HCT116 (cell line): ENCODE data around the gene TIE1. TPM values are rescaled to one million over a fixed set of nuclear protein-coding genes. Genes with fewer than 3 reads are reported as not detected.
A peak's percentile ranks its signal among the peaks of the same experiment; 100 is the strongest.

Source experiments
- ATAC-seq: fragments of 200-7000 bp; cut with Tn5 transposase; 2 replicates; pipeline ENCODE4 v1.9.1; 2020; ENCODE audit warnings: mild to moderate bottlenecking, moderate library complexity
- Bru-seq: library from RNA; stranded (reverse); fragments of 400-500 nt; gene quantifications from one replicate; lab custom pipeline; 2021; lab: Mats Ljungman, UMichigan
- BruChase-seq, 2 experiments: library from RNA; stranded (reverse); fragments of 400-500 nt; gene quantifications; one replicate each; lab custom pipeline; 2021; lab: Mats Ljungman, UMichigan
- BruUV-seq: library from RNA; stranded (reverse); fragments of 400-500 nt; replicated peaks from 2 replicates; lab custom pipeline; 2021; lab: Mats Ljungman, UMichigan
- CTCF ChIA-PET: fragments of 300-600 bp; sonication (Branson Sonifier 250); formaldehyde crosslinking; loops from one replicate; lab custom pipeline; 2021; ENCODE audit warnings: antibody characterized with exemption; lab: Charles Lee
- POLR2A ChIA-PET: fragments of 300-600, 350-600 bp; sonication (Branson Sonifier 250); formaldehyde crosslinking; loops from one replicate; lab custom pipeline; 2021; ENCODE audit warnings: antibody characterized with exemption; lab: Charles Lee
- RAD21 ChIA-PET, 2 experiments: fragments of 300-600 bp; sonication (Branson Sonifier 250); formaldehyde crosslinking; loops; one replicate each; lab custom pipeline; 2023; ENCODE audit warnings: low total read pairs in 2 of 2; ENCODE audit not compliant: uncharacterized antibody in 2 of 2, unreplicated experiment in 2 of 2, low non-redundant PET in 1 of 2; lab: Charles Lee
- DNase-seq: peaks from one replicate; pipeline ENCODE4 v3.0.0-alpha.2; 2010; ENCODE audit warnings: low read depth, low spot score
- H2AFZ ChIP-seq: fragments of 200-600 bp; shearing (Covaris generic), sonication (generic); 2 replicates; pipeline ENCODE4 v1.6.1; 2017; ENCODE audit warnings: low read depth, mixed run types, mixed read lengths, antibody characterized with exemption, low read length; ENCODE audit not compliant: poor library complexity, severe bottlenecking
- H3K27ac ChIP-seq: 2 replicates; pipeline ENCODE4 v1.5.1; 2012; ENCODE audit warnings: low read depth, low read length
- H3K27me3 ChIP-seq: fragments of 200-600 bp; sonication (generic); 2 replicates; pipeline ENCODE4 v1.6.1; 2016; ENCODE audit warnings: mixed run types, low read length, mixed read lengths; ENCODE audit not compliant: insufficient read depth
- H3K36me3 ChIP-seq, 2 experiments: fragments of 200-500 bp in 1 of 2; fragments of 200-600 bp in 1 of 2; sonication (Bioruptor generic) in 1 of 2; sonication (generic) in 1 of 2; 2 replicates each; pipeline versions ENCODE4 v1.5.1 to v1.6.1; 2014 to 2016; ENCODE audit warnings: low read length in 2 of 2, inconsistent platforms in 1 of 2, mixed read lengths in 1 of 2, mixed run types in 1 of 2; ENCODE audit not compliant: insufficient read depth in 2 of 2, control insufficient read depth in 1 of 2
- H3K4me1 ChIP-seq, 2 experiments: fragments of 200-600 bp in 1 of 2; sonication (generic) in 1 of 2; 2 replicates each; pipeline versions ENCODE4 v1.5.1 to v1.6.1; 2012 to 2017; ENCODE audit warnings: low read length in 2 of 2, inconsistent platforms in 1 of 2, mild to moderate bottlenecking in 1 of 2, mixed read lengths in 1 of 2, mixed run types in 1 of 2, moderate library complexity in 1 of 2; ENCODE audit not compliant: insufficient read depth in 2 of 2, control insufficient read depth in 1 of 2
- H3K4me2 ChIP-seq: fragments of 200-600 bp; sonication (generic); 2 replicates; pipeline ENCODE4 v1.6.1; 2017; ENCODE audit warnings: mixed run types, low read length, mixed read lengths
- H3K4me3 ChIP-seq, 2 experiments: fragments of 200-600 bp in 1 of 2; sonication (generic) in 1 of 2; replicated peaks in 1 of 2; 2 replicates each; pipeline ENCODE4 v1.5.1; 2011 to 2016; ENCODE audit warnings: low read length in 2 of 2, control low read depth in 1 of 2, low read depth in 1 of 2, mild to moderate bottlenecking in 1 of 2, mixed read lengths in 1 of 2, mixed run types in 1 of 2
- H3K79me2 ChIP-seq: fragments of 200-600 bp; sonication (generic); 2 replicates; pipeline ENCODE4 v1.6.1; 2017; ENCODE audit warnings: mild to moderate bottlenecking, mixed run types, low read length, moderate library complexity, mixed read lengths; ENCODE audit not compliant: insufficient read depth
- H3K9ac ChIP-seq: fragments of 200-600 bp; sonication (generic); 2 replicates; pipeline ENCODE4 v1.6.1; 2016; ENCODE audit warnings: low read length, mixed read lengths
- H3K9me2 ChIP-seq: fragments of 200-600 bp; sonication (generic), shearing (Covaris generic); 2 replicates; pipeline ENCODE4 v1.6.1; 2017; ENCODE audit warnings: mixed run types, mild to moderate bottlenecking, moderate library complexity; ENCODE audit not compliant: insufficient read depth
- H3K9me3 ChIP-seq, 2 experiments: fragments of 200-500 bp in 1 of 2; fragments of 200-600 bp in 1 of 2; sonication (Bioruptor generic) in 1 of 2; sonication (generic) in 1 of 2; 2 replicates each; pipeline ENCODE4 v1.6.1; 2014 to 2017; ENCODE audit warnings: low read length in 2 of 2, mixed read lengths in 2 of 2, inconsistent platforms in 1 of 2, low read depth in 1 of 2, mild to moderate bottlenecking in 1 of 2, mixed run types in 1 of 2, moderate library complexity in 1 of 2; ENCODE audit not compliant: control insufficient read depth in 1 of 2, insufficient read depth in 1 of 2
- H4K20me1 ChIP-seq: fragments of 200-600 bp; sonication (generic), shearing (Covaris generic); 2 replicates; pipeline ENCODE4 v1.6.1; 2017; ENCODE audit warnings: mixed run types, mild to moderate bottlenecking, moderate library complexity; ENCODE audit not compliant: insufficient read depth
- ATF3 ChIP-seq: IDR thresholded peaks from 2 replicates; pipeline ENCODE4 v1.6.1; 2012
- CBX3 ChIP-seq: IDR thresholded peaks from 2 replicates; pipeline ENCODE4 v1.6.1; 2012; ENCODE audit warnings: low read depth
- CEBPB ChIP-seq: IDR thresholded peaks from 2 replicates; pipeline ENCODE4 v1.6.1; 2012; ENCODE audit warnings: low read depth
- EGR1 ChIP-seq: IDR thresholded peaks from 2 replicates; pipeline ENCODE4 v1.6.1; 2012; ENCODE audit warnings: low read depth
- ELF1 ChIP-seq: IDR thresholded peaks from 2 replicates; pipeline ENCODE4 v1.6.1; 2012; ENCODE audit warnings: low read depth, borderline replicate concordance
- EZH2 ChIP-seq: fragments of 200-600 bp; sonication (generic); IDR thresholded peaks from 2 replicates; pipeline ENCODE4 v1.6.1; 2017; ENCODE audit warnings: antibody characterized with exemption, mixed run types
- EZH2phosphoT487 ChIP-seq: fragments of 200-600 bp; IDR thresholded peaks from 2 replicates; pipeline ENCODE4 v1.6.1; 2018; ENCODE audit warnings: antibody characterized with exemption, borderline replicate concordance
- FOSL1 ChIP-seq: IDR thresholded peaks from 2 replicates; pipeline ENCODE4 v1.6.1; 2012; ENCODE audit warnings: low read depth
- JUND ChIP-seq: IDR thresholded peaks from 2 replicates; pipeline ENCODE4 v1.6.1; 2012
- POLR2A ChIP-seq: IDR thresholded peaks from 2 replicates; pipeline ENCODE4 v1.7.0; 2011; ENCODE audit warnings: borderline replicate concordance; ENCODE audit not compliant: insufficient read depth, insufficient read length; ENCODE audit errors: extremely low read depth
- REST ChIP-seq: IDR thresholded peaks from 2 replicates; pipeline ENCODE4 v1.6.1; 2012; ENCODE audit warnings: low read depth
- SIN3A ChIP-seq: IDR thresholded peaks from 2 replicates; pipeline ENCODE4 v1.6.1; 2012; ENCODE audit warnings: low read depth
- SRF ChIP-seq: IDR thresholded peaks from 2 replicates; pipeline ENCODE4 v1.6.1; 2012; ENCODE audit warnings: low read depth
- TCF7L2 ChIP-seq: IDR thresholded peaks from 2 replicates; pipeline ENCODE4 v1.7.0; 2011; ENCODE audit warnings: borderline replicate concordance, inconsistent platforms; ENCODE audit not compliant: insufficient read depth, insufficient read length; ENCODE audit errors: extremely low read depth
- YY1 ChIP-seq: IDR thresholded peaks from 2 replicates; pipeline ENCODE4 v1.6.1; 2011; ENCODE audit warnings: low read length, low read depth, moderate library complexity, mild to moderate bottlenecking; ENCODE audit not compliant: insufficient replicate concordance; ENCODE audit errors: extremely low read depth
- ZFX ChIP-seq: fragments of 450-650 bp; IDR thresholded peaks from 2 replicates; pipeline ENCODE4 v1.6.1; 2017
- intact Hi-C: fragments of 100-400 bp; cut with micrococcal nuclease; formaldehyde crosslinking; loops from 2 replicates; pipeline ENCODE4 v1.10.0; 2022
- long read RNA-seq: library from polyadenylated mRNA; unstranded; transcript quantifications from one replicate; pipeline ENCODE4 v2.0.0, GENCODE V29; 2021; ENCODE audit not compliant: unreplicated experiment
- polyA plus RNA-seq: library from polyadenylated mRNA; unstranded; fragments of >200 nt; gene quantifications from 2 replicates; pipeline ENCODE4 v1.2.1, GENCODE V29; 2012; ENCODE audit warnings: missing spikeins
- total RNA-seq: library from RNA; stranded (reverse); gene quantifications from one replicate; pipeline ENCODE4 v1.2.1, GENCODE V29; 2021; ENCODE audit not compliant: unreplicated experiment
- TF ChIP-seq, protein P1 (sequence below): IDR thresholded peaks from 2 replicates; pipeline ENCODE4 v1.6.1; 2011; ENCODE audit warnings: mild to moderate bottlenecking, low read length, moderate library complexity; ENCODE audit not compliant: insufficient replicate concordance; ENCODE audit errors: extremely low read depth
- TF ChIP-seq, protein P2 (sequence below): IDR thresholded peaks from 2 replicates; pipeline ENCODE4 v1.6.1; 2012
- TF ChIP-seq, protein P3 (sequence below), 3 experiments: fragments of 200-600 bp in 1 of 3; sonication (generic) in 1 of 3; IDR thresholded peaks in 2 of 3; conservative IDR thresholded peaks in 1 of 3; 2 replicates each; pipeline ENCODE4 v1.5.1; 2012 to 2017; ENCODE audit warnings: low read depth in 2 of 3, low read length in 2 of 3, antibody characterized with exemption in 1 of 3, borderline replicate concordance in 1 of 3, control low read depth in 1 of 3, mild to moderate bottlenecking in 1 of 3, mixed read lengths in 1 of 3, mixed run types in 1 of 3, moderate library complexity in 1 of 3; ENCODE audit not compliant: insufficient read depth in 1 of 3

TIE1 gene
- total RNA-seq: not detected
- polyA plus RNA-seq: 0.16 and 0.17 TPM in 2 replicates
- not detected for Bru-seq, nascent RNA
- BruChase-seq, experiment 1, labeled RNA remaining after a 6-hour chase: not detected
- percentile 9 among the genes with signal in this experiment for BruChase-seq, experiment 2, labeled RNA remaining after a 2-hour chase
- long read RNA-seq: 0 reads

DNA sequence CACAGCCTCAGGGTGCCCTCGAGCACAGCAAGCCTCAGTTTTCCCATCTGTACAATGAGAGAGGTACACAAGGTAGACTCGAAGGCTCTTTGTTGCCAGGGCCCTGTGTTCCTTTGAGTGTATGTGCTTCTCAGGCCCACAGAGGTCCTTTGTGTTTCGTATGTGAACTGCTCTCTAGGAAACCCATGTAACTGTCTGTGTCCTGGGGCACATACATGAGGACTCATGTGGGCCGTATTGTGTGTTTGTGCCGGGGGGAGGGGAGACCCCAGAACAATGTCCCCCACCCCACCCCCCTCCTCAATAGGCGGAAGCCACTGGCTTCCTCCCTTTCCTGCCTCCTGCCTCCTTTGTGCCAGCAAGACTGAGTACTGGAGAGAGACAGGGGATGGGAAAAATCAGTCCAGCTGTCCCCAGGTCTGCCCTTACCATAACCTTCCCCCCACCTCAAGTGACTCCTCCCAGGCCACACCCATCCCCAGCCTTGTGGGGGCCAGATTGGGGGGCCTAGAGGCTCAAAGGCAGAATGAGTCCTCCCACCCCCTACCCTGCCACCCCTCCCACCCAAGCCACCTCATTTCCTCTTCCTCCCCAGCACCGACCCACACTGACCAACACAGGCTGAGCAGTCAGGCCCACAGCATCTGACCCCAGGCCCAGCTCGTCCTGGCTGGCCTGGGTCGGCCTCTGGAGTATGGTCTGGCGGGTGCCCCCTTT lies at the start of gene TIE1:
Gene TIE1 (plus strand): TSS at position 605 of the 717 bp plus-strand sequence. CDS start 90 bp downstream, at position 695.
- Histone ChIP-seq H3K79me2 (no peaks in the 10 kb centered on the region), H3K9me2 (no peaks in the 10 kb centered on the region), H3K27ac (no peak within 1 kb of the TSS), H3K36me3 (no peaks in the 10 kb centered on the region), H3K4me2 (no peak within 1 kb of the TSS), H3K9me3 (no peaks in the 10 kb centered on the region), H3K27me3 (no peaks in the 10 kb centered on the region), H3K4me1 (peaks cover 0 to 7% of the 10 kb centered on the region in 2 experiments; a peak in 1 of 4 replicates), H4K20me1 (no peaks in the 10 kb centered on the region), H3K9ac (no peak within 1 kb of the TSS), H3K4me3 (no peak within 1 kb of the TSS), H2AFZ (no peak within 1 kb of the TSS)
- DNase-seq (no peak), ATAC-seq (no peak)
- ChIA-PET CTCF (no interaction called here), POLR2A (no interaction called here), RAD21 (no interaction called here)
- intact Hi-C loops: no loop called here
- no TSS peak for BruUV-seq
- TF ChIP-seq EZH2: no peak
- TF ChIP-seq ELF1: no peak
- TF ChIP-seq, protein P1, sequence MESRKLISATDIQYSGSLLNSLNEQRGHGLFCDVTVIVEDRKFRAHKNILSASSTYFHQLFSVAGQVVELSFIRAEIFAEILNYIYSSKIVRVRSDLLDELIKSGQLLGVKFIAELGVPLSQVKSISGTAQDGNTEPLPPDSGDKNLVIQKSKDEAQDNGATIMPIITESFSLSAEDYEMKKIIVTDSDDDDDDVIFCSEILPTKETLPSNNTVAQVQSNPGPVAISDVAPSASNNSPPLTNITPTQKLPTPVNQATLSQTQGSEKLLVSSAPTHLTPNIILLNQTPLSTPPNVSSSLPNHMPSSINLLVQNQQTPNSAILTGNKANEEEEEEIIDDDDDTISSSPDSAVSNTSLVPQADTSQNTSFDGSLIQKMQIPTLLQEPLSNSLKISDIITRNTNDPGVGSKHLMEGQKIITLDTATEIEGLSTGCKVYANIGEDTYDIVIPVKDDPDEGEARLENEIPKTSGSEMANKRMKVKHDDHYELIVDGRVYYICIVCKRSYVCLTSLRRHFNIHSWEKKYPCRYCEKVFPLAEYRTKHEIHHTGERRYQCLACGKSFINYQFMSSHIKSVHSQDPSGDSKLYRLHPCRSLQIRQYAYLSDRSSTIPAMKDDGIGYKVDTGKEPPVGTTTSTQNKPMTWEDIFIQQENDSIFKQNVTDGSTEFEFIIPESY: no peak
- TF ChIP-seq, protein P2, sequence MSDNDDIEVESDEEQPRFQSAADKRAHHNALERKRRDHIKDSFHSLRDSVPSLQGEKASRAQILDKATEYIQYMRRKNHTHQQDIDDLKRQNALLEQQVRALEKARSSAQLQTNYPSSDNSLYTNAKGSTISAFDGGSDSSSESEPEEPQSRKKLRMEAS: no peak
- no peak for TF ChIP-seq SRF
- no peak for TF ChIP-seq REST
- TF ChIP-seq EZH2phosphoT487: no peak
- TF ChIP-seq SIN3A: no peak
- TF ChIP-seq FOSL1: no peak
- TF ChIP-seq JUND: no peak
- TF ChIP-seq, protein P3, sequence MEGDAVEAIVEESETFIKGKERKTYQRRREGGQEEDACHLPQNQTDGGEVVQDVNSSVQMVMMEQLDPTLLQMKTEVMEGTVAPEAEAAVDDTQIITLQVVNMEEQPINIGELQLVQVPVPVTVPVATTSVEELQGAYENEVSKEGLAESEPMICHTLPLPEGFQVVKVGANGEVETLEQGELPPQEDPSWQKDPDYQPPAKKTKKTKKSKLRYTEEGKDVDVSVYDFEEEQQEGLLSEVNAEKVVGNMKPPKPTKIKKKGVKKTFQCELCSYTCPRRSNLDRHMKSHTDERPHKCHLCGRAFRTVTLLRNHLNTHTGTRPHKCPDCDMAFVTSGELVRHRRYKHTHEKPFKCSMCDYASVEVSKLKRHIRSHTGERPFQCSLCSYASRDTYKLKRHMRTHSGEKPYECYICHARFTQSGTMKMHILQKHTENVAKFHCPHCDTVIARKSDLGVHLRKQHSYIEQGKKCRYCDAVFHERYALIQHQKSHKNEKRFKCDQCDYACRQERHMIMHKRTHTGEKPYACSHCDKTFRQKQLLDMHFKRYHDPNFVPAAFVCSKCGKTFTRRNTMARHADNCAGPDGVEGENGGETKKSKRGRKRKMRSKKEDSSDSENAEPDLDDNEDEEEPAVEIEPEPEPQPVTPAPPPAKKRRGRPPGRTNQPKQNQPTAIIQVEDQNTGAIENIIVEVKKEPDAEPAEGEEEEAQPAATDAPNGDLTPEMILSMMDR (IDR thresholded peaks at IDR 0.05 in 2 of 3, conservative IDR thresholded peaks at IDR 0.05 in 1 of 3; ENCODE audit: borderline replicate concordance in 1 of 3, insufficient read depth in 1 of 3, low read depth in 2 of 3, low read length in 2 of 3): no peak
- TF ChIP-seq TCF7L2: no peak
- TF ChIP-seq ATF3: no peak
- TF ChIP-seq POLR2A: no peak
- no peak for TF ChIP-seq YY1
- TF ChIP-seq CEBPB: no peak
- TF ChIP-seq CBX3: no peak
- TF ChIP-seq EGR1: no peak
- no peak for TF ChIP-seq ZFX
